GM18519 (cell line): ENCODE results near the gene TSPEAR.
"Not testable (repeated sequence)": the region's sequence is repeated elsewhere in the genome, so short reads cannot be mapped to it uniquely, and the experiment has no call there.

ENCODE experiments used
- ATAC-seq: cut with Tn5 transposase; IDR thresholded peaks from one replicate; pipeline ENCODE4 v1.9.1; 2021; ENCODE audit warnings: mild to moderate bottlenecking, moderate library complexity; ENCODE audit not compliant: unreplicated experiment, low FRiP score

The TSPEAR gene

DNA sequence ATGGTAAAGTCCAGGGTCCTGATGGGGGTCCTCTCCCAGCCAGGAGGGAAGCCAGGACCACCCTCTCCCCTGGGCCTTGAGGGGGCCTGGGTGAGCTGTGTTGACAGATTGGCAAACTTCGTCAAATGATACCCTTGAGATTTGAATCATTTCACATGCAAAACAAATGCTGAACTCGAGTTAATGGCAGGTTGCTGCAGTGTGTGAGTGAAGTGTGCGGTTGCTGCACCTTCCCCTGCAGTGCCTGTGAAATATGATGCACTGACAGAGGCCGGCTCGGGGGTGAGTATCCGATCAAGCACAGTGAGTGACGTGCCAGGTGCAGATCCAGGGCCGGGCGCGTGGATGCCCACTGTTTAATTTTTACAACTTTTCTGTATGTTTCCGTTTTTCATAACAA is 23.7 kb downstream of the TSPEAR start:
- ATAC-seq: no peak

DNA sequence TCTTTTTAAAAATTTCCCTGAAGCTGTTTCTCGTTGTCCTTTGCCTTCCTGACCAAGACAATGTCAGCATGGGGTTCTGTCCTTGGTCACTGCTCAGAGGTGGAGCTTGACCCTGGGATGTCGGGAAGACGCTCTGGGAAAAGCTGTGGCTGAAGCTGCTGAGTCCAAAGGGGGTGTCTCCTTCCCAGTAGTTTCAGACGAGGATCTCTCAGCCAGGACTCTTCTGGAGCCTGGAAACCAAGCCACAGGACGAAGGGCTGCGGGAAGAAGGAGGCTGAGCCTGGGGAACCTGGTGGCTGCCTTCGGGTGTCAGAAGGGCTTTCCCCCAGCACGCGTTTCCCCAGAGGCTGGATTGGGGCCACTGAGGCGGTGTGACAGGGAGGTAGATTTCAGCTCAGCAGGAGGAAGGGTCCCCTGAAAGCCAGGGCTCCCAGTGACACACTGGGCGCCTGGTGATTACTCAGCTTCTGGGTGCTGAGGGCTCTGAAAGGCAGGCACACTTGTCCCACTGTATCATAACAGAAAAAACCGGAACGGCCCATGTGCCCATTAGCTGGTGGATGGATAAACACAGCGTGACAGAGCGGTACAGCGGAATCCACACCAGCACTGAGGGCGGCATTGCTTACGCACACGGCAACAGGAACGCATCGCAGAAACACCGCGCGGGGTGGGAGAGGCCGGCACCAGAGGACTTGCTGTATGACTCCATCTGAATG is 24.4 kb downstream of the TSPEAR start:
- ATAC-seq: no peak

DNA sequence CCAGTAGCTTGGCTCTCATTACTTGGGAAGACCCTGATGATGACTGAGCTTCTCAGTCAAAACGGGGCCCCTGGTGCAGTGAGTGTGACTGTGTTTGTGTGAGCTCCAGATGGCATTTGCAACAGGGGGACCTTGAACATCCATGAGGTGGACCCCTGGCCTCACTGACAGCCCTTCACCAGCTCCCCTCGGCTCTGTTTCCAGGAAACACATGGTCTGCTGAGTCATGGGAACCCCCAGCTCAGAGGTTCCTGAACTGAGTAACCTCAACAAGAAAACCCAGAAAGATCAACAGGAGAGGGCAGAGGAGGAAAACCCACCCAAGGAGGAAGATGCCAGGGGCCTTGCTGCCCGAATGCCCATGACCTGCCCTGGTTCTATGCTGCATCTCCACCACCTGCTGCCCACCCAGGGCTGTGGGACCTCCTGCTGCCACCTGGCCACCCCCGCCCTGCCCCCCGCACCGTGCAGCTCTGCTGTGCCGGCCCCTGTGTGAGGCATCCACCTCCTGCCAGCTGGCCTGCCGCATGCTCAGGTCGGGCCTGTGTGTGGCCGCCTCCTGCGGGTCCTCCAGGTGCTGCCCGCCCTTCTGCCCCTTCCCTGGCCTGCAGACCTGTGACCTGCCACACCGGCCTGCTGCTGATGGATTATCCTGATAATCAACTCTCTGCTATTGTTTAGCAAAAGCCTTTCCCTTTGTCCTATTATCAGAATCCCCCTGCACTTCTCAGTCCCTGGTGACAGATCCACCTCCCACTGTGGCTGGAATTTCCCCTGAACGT is 25.2 kb downstream of the TSPEAR start:
- ATAC-seq: no peak

DNA sequence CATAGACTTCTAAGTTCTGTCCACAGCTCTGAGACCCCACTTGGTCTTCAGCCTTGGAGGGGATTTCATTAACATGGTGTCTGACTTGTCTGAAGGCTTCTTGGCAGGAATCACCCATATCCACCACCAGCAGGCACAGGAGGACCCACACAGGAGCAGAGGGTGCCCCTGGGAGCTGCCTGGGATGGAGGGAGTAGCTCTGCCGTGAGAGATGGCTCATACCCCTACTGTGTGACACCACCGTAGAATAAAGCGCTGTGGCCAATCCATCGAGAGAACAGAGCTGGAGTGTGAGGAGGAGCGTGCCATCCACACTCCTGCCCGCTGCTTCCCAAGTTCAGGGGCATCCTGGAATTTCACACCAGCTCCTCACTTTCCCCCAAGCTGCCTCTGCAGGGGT is 26.3 kb downstream of the TSPEAR start:
- not testable (repeated sequence) for ATAC-seq

DNA sequence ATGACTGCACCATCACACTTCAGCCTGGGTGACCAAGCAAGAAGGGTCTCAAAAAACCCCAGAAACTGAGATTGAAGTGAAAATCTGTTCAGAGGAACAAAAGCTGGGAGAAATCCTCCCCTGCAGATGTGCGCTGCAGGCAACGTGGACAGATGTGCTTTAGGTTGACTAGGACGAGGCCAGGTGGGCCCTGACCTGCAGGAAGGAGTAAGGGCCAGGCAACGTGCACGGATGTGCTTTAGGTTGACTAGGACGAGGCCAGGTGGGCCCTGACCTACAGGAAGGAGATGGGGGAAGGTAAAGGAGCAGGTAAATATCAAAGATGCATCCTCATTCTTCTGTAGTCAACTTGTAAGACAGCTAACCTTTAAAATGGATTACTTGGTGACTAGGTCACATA is 26.9 kb downstream of the TSPEAR start:
- ATAC-seq: no peak

DNA sequence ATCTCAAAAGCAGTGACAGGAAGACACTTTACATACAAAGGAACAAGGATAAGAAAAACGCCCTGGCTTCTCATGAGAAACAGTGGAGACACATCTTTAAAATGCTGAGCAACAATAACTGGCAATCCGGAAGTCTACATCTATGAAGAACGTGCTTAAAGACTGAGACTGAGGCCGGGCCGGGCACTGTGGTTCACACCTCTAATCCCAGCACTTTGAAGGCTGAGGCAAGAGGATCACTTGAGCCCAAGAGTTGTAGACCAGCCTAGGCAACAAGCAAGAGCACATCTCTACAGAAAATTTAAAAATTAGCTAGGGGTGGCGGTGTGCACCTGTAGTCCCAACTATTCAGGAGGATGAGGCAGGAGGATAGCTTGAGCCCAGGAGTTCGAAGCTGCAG is 27.3 kb downstream of the TSPEAR start:
- ATAC-seq: no peak

DNA sequence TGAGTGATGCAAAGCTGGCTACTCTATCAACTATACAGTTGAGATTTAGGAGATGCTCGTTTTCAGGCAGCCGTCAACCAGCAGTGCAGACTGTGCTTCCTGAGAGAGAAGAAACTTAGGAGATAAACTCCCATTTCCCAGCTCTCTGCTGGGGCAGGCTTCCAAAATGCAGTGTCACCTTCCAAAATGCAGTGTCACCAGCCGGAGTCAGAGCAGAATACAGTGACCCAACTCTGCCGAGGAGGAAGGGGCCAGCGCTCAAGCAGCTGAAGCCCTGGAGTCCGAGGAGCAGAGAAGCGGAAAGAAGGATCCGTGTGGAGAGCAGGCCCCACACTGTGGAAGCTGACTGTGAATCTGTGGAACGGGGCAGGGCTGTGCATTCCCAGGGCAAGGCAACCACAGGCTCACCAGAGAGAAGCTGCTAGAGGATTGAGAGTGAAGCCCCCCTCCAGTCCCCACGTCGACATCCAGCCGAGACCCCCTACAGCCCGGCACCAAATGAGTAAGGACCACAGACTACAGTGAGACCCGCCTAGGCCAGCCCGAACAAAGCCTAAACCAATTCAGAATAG is 28.7 kb downstream of the TSPEAR start:
- ATAC-seq: no peak

DNA sequence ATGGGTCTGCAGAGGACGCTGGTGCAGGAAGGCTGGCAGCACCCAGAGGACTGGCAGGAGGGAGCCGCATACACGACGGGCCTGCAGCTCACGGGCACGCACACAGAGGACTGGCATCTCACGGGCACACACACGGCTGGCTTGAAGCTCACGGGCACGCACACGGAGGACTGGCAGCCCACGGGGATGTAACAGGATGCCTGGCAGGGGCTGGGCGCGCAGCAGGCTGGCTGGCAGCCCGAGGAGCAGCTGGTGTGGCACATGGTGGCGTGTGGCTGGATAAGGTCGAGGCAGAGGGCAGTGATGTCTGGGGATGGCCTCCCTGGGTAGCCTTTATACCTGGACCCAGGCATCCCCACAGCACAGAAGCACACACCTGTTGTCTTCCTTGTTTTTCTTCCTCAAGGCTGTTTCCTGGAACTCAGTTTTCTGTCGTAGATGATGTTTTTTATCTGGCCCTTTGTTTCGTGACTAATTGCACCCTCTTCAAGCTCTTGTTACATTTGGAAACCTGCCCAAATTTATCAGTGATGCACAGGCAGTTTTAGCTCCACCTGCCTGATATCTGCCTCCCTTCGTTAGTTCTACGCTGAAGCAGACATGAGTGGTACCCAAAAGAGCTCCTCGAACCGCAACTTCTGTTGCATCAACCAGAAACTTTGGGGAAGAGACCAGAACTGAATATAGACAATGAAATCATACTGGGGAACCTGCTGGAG is 29.4 kb downstream of the TSPEAR start, which contains the start of gene KRTAP12-1:
KRTAP12-1 (minus strand) TSS at position 303 of the 719 bp plus-strand sequence; CDS start at position 263, 40 bp downstream.
- no peak for ATAC-seq

DNA sequence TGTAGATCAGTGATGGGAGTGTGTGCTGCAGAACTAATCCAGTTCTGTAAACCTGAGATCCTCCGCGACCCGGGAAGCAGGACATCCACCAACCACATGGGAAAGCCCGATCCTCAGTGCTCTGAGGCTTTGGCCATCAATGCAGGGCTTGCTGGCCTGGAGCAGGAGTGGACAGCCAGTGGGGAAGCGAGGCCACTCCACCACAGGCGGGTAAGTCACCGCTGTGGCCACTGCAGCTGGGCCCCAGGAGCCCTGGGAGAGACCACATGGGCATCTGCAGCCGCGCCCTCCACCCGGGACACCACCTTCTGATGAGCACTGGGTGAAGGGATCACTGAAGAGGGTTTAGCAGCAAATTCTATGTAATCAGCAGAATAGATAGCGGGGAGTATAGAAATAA is 30.2 kb downstream of the TSPEAR start:
- no peak for ATAC-seq

DNA sequence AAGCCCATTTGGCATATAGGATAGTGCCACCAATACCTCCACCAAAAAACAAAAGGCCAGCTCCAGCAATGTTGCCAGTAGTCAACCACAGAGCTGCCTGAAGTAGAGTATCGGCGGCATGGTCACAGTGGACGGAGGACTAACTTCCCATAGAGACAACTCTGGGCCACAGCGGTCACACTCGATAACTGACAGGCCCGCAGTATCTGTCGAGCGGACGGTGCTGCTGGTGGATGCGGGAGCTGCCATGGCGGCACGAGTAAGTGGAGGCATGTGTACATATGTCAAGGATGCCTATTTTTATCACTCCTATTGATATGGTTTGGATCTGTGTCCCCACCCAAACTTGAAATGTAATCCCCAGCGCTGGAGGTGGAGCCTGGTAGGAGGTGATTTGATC is 33.5 kb downstream of the TSPEAR start:
- no peak for ATAC-seq

DNA sequence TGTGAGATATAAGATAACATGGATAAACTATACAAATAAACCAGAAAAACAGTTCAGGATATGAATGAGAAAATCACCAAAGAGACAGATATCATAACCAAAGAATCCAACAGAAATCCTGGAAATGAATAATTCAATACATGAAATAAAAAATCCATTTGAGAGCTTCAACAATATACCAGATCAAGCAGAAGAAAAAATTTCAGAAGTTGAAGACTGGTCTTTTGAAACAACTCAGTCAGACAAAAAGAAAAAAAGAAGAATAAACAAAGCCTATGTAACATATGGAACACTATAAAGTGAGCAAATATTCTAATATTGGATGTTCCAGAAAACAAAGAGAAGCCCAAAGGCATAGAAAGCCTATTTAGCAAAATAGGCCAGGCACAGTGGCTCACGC is 39.5 kb downstream of the TSPEAR start:
- ATAC-seq: no peak

DNA sequence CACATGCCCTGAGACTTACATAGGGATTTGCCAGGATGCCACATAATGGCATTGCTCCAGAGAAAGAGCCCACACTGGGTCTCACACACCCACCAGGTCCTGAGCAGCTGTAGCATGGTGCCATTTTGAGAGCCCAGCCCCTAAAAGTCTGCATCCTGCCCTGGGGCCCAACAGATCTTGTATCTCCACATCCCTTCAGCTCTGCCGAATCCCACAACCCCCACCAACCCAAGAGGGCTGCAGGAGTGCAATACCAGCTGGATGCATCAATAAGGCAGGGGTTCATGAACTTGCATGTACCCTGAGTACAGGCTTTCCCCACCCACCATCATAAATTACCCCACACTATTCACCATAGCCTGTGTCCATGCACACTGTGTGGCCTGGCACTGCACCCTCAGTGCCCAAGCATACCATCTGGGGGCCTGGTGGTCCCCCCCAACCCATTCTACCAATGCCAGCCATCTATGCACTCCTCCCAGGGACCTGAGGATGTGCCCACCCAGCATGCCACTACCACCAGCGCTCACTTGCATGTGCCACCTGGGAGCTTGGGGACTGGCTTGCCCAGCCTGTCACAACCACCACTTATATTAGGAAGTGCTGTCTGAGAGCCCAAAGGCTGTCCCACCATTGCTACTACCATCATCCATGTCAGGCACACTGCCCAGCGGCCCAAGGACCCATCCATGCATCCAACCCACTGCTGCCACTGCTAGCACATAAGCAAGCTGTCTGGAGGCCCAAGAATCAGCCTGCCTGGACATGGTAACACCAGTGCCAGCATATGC is 40.5 kb downstream of the TSPEAR start:
- ATAC-seq: no peak

DNA sequence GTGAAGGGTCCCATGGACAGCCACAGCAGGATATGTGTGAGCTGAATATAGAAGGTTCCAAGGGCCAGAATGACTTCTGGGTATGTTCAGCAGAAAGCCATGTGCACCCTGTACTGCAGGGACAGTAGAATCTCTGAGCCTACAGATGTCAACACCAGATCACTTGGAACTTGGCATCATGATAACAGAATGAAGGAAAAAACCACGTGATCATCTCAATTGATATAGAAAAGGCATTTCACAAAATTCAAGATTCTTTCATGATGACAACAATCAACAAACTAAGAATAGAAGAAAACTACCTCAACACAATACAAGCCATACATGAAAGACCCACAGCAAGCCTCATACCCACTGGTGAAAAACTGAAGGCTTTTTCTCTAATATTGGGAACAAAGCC is 43.8 kb downstream of the TSPEAR start:
- no peak for ATAC-seq

DNA sequence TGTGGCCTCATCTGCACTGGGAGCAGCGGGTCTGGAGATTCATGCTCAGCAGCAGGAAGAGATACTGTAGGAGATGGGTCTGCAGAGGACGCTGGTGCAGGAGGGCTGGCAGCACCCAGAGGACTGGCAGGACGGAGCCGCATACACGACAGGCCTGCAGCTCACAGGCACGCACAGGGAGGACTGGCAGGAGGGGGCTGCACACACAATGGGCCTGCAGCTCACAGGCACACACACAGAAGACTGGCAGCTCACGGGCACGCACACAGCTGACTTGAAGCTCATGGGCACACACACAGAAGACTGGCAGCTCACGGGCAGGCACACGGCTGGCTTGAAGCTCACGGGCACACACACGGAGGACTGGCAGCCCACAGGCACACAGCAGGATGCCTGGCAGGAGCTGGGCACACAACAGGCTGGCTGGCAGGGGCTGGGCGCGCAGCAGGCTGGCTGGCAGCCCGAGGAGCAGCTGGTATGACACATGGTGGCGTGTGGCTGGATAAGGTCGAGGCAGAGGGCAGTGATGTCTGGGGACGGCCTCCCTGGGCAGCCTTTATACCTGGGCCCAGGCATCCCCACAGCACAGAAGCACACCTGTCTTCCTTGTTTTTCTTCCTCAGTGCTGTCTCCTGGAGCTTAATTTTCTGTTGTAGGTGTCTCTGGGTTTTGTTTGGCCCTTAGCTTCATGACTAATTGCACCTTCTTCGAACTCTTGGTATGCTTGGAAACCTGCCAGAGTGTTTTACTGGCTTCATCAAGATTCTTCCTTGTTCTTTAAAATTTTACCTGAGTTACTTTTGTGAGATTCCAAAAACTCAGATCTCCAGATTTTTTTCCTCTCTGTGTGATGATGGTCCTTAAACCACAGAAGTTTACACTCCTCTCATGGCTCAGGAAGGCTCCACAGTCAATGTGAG is 44.7 kb downstream of the TSPEAR start, which contains the start of gene KRTAP12-2:
KRTAP12-2 (minus strand) TSS at position 527 of the 920 bp plus-strand sequence; CDS start at position 486, 41 bp downstream.
- no peak for ATAC-seq

DNA sequence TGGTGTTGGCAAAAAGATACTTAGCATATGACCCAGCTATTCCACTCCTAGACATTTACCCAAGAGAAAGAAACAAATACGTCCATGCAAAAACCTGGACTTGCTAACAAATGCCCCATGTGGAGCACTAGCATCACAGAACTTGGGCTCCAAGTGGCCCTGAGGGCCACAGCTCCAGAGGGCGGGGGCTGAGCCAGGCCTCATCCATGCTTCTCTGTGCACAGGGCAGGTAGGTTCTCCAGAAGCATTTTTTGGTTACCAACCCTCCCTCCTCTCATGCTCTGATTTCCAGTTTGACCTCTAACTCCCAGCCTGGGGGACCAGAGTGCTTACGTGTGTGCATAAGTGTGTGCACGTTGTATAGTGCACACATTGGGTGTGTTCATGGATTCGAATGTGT is 46.7 kb downstream of the TSPEAR start:
- ATAC-seq: no peak

DNA sequence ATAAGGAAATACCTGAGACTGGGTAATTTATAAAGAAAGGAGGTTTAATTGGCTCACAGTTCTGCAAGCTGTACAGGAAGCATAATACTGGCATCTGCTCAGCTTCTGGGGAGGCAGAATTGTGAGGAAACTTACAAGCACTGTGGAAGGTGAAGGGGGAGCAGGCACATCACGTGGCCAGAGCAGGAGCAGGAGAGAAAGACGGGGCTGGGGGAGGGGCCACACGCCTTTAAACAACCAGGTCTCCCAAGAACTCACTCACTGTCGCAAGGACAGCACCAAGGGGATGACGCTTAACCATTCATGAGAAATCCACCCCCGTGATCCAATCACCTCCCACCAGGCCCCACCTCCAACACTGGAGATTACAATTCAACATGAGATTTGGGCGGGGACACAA is 49.8 kb downstream of the TSPEAR start:
- not testable (repeated sequence) for ATAC-seq

DNA sequence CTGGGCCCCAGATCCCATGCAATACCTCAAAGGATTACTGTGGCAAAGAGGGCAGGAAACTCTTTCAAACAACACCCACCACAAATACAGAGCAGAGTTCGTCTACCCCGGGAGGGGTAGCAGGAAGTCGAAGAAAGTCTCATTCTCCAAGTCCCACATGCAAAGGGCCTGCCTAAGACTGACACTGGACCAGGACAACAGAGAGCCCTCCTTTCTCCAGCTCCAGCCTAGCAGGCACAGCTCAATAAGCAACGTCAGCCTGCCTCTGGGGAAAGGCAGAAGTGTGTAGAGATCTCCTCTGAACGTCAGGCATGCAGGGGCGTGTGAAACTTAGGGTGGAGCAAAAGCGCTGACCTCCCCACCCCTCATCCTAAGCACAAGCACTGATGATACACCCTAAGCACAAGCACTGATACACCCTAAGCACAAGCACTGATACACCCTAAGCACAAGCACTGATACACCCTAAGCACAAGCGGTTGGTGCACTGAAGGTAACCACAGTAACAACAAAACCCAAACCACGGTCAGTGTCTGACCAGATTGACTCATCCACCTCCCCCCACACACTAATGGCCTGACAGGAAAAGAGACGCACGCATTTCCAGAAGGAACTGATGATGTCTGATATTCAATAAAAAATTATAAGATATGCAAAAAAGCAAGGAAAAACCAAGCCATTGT is 52.3 kb downstream of the TSPEAR start:
- no peak for ATAC-seq

DNA sequence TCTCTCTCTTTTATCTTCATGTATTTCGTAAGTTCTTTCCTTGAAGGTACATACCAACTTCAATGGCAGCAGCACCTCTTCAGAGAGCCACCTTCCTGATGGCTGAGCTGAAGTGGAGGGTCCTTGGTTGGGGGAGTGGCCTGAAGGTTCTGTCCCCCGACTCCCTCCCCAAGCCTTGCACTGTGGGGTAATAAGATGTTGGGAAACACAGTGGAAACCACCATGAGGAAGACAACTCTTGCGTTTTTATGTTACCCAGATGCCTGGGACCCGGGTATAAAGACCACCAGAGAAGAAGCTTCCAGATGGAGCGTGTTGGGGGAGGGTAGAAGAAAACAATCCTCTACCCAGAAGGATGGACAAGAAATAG is 52.8 kb downstream of the TSPEAR start:
- ATAC-seq: no peak
